ENCODE data around the gene ACTG1.
"Not testable (repeated sequence)": the region's sequence is repeated elsewhere in the genome, so short reads cannot be mapped to it uniquely, and the experiment has no call there.

Gene ACTG1

DNA sequence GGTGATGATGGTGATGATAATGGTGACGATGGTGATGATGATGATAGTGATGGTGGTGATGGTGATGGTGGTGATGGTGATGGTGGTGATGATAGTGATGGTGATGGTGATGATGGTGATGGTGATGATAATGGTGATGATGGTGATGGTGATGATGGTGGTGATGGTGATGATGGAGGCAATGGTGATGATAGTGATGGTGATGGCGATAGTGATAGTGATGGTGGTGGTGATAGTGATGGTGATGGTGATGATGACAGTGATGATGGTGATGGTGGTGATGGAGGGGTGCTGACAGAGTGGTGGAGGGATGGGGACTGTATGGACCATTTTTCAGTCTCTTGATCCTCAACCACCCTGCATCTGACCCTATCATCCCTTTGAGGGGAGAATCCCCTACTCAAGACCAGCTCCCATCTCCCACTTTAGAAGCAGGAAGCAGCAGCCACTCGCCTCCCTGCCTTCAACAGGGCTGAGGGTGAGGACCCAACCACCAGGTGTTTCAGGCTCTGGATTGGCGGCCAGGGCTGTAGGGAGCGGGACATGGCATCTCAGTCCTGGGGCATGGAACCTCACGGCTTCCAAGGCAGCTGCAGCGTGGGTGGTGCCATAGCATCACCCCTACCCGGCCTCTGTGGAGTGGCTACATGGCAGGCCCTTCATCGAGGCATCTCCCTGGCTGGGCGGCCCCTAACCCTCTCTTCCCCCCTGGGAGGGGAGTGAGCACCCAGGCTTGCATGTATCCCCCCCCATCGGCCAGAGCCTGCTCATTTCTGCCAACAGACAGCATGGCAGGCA lies 20.1 kb upstream of the ACTG1 start:
- no peak for DNase-seq (ENCODE audit: low read depth)

DNA sequence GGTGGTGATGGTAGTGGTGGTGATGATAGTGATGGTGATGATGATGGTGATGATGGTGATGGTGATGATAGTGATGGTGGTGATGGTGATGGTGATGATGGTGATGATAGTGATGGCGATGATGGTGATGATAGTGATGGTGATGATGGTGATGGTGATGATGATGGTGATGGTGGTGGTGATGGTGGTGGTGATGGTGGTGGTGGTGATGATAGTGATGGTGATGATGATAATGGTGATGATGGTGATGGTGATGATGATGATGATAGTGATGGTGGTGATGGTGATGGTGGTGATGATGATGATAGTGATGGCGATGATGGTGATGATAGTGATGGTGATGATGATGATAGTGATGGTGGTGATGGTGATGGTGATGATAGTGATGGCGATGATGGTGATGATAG lies 19.4 kb upstream of the ACTG1 start:
- not testable (repeated sequence) for DNase-seq (ENCODE audit: low read depth)

DNA sequence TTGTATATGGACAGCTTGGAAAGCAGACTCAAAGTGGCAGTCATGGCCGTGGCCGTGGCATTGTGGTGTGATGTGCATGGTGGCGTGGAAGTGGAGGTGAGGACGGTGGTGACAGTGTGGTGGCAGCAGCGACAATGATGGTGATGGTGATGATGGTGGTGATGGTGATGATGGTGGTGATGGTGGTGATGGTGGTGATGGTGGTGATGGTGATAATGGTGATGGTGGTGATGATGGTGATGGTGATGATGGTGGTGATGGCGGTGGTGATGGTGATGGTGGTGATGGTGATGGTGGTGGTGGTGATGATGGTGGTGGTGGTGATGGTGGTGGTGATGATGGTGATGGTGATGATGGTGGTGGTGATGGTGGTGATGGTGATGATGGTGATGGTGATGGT lies 18.4 kb upstream of the ACTG1 start:
- DNase-seq (ENCODE audit: low read depth) = not testable (repeated sequence)

DNA sequence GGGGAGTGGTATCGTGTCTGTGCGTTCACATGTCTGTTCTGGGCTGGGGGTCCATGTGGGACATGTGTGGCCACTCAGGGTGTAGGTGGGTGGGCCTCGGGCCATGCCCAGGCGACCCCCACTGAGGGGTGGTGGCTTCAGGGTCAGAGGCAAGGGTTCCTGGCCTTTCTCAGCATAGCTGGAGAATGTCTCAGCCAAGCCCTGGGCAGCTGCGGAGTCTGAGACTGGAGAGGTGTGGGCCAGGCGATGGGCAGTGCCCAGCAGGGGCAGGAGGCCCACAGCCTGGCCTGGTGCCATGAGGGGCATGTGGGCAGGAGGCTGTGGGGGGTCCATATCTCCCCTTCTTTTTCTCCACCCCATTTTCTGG lies 16.8 kb upstream of the ACTG1 start:
- no peak for DNase-seq (ENCODE audit: low read depth)

DNA sequence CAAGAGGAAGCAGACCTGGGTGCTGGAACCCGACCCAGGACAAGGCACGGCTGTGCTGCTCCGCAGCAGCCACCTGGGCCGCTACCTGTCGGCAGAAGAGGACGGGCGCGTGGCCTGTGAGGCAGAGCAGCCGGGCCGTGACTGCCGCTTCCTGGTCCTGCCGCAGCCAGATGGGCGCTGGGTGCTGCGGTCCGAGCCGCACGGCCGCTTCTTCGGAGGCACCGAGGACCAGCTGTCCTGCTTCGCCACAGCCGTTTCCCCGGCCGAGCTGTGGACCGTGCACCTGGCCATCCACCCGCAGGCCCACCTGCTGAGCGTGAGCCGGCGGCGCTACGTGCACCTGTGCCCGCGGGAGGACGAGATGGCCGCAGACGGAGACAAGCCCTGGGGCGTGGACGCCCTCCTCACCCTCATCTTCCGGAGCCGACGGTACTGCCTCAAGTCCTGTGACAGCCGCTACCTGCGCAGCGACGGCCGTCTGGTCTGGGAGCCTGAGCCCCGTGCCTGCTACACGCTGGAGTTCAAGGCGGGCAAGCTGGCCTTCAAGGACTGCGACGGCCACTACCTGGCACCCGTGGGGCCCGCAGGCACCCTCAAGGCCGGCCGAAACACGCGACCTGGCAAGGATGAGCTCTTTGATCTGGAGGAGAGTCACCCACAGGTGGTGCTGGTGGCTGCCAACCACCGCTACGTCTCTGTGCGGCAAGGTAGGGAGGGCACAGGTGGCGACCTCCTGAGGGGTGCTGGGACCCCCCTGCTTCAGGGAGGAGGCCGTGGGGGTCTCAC lies 16.2 kb upstream of the ACTG1 start:
- DNase-seq (ENCODE audit: low read depth) = no peak

DNA sequence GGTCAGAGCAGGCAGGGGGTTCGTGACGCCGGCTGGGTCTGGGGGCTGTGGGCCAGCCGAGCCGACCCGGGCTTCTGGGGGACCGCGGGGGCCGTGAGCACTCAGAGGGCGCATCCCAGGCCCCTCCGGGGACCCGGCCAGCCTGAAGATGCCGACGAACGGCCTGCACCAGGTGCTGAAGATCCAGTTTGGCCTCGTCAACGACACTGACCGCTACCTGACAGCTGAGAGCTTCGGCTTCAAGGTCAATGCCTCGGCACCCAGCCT lies 15.7 kb upstream of the ACTG1 start:
- no peak for DNase-seq (ENCODE audit: low read depth)

DNA sequence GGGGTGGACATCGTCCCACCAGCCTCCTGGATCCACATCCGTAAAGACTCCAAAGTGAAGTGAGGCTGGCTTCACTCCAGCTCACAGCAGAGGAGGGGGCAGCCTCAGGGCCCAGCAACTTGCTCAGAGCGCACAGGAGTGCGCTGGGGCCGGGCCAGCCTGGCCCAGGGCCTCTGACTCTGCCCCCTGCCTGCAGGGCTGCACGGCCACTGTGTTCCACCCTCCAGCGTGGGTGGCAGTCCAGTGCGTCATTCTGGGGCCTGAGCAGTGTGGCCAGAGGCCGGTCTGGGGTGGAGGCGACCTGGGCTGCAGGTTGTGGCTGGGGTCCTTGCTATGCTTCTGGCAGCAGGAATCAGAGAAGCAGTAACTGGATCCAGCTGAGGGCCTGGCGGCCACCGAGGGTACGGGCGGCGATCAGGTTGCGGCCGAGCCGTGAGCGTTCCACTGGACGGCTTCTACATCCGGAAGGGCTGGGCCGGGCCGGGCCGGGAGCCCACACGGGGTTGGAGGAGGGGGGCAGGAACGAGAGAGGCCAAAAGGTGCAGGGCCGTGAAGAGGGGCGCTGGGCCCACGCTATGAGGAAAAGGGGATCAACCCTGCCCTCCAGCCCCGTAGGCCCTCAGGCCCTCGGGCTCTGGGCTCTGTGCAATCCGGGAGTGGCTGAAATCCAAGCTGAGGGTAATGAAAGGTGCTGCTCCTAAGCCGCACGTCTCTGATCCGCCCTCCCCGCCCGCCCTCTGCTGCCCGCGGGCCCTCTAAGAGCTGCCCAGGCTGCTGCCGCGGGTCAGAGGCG lies 15.2 kb upstream of the ACTG1 start, which contains the start of gene FSCN2:
FSCN2 (plus strand) TSS at position 787 of the 793 bp plus-strand sequence. CDS start 155 bp downstream, outside the sequence.
- no peak for DNase-seq (ENCODE audit: low read depth)

DNA sequence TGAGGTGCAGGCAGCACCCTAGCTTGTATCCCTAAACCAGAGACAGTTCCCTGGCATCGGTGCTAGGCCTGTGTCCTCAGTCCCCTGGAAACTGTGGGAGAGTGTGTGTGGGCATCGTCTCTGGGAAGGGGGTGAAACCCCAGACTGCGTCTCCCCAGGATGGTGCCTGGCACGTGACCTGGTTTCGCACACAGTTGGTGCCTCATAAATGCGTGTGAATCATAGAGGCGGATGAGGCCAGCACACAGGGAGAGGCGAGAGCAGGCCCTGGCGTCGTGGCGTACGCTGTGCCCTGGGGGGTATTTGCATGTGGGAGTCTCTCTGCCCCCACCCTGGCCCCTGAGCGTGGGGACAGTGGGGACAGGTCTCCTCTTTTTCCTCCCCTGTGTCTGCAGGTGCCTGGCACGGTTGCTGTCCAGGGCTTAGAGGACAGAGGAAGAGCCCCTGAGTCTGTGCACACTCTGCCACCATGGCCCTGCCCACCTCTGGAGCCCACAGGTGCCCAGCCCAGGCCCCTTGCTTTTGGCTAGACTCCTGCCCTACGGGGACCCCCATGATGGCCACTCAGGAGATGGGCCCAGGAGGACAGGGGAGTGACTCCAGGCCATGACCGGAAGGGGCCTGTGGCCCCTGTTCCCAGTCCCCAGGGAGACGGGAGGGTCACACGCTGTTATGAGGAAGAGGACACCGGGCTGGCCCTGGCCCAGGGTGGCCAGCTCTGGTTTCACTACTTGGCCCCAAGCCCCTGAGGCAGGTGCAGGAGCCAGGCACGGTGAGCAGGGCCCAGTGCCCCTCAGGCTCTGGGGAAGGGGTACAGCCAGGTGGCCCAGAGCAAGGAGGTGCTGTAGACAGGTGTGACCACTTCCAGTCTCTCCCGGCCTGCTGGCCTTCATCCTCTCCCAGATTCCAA lies 14.3 kb upstream of the ACTG1 start:
- DNase-seq (ENCODE audit: low read depth) = no peak

DNA sequence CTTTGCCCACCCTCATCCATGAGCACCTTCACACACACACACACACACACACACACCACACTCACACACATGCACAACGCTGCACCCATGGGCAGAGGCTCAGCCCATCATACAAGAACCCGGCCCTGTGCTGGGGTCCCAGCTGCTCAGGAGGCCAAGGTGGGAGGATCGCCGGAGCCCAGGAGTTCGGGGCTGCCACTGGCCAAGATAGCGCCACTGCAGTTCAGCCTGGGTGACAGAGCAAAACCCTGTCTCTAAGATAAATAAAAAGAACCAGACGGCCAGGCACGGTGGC lies 12.2 kb upstream of the ACTG1 start:
- no peak for DNase-seq (ENCODE audit: low read depth)

DNA sequence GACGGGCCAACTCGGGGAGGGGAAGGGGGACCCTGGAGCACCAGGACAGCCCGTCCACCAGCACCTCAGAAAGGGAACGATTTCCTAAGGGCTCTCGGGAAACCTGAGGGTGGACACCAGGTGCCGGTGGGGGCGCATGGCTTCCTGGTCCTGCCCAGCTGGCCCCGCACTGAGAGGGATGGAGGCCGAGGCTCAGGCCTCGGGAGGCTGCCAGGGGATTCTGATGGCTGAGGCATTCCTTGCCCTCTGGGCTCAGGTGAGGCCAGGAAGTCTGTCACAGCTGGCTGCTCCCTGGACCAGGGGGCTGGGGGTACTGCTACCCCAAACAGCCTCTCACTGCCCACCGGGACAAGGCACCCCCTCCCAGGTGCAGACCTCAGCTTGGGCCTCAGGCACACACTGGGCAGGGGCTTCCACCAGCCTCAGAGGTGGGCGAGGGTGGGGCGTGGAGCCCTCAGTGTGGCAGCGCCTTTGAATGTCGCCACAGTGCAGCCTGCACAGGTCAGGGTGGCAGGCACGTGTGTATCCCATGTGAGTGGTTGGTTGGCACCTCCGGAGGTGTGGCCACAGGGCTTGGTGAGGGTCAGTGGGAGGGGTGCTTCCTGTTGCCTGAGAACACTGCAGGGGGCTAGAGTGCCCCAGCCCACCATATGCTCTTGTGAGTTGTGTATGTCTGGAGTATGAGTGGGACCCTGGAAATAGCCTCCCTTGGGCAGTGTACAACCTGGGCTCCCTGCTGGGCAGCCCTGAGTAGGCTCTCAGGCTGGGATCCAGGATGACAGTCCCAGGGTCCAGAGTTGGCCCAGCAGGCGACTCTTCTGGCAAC lies 11.7 kb upstream of the ACTG1 start:
- DNase-seq (ENCODE audit: low read depth) = no peak

DNA sequence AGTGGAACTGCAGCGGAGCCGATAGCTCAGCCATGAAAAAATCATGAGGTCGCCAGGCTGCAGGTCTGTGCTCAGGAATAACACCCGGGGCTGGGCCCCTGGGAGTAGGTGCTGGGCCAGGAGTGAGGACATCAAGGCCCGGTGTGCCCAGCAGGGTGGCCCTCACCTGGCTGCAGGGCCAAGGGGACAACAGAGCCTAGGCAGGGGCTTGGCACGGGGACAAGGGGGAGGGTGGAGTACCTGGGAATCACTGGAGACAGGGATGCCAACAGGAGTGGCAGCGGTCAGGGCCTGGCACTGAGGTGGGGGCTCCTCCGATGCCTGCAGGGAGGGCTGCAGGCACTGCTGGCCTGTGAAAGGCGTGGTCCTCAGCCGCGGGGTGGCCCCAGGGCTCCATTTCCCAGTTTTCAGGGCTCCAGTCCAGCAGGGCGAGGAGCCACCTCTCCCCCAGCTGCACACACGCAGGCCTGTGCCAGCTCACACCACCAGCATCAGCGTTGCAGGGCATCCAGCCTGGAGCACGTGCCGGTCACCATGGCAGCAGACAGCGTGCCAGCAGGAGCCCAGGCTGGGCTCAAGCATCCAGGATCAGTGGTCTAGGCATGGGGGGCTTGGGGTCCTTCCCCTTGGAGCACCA lies 10.9 kb upstream of the ACTG1 start:
- no peak for DNase-seq (ENCODE audit: low read depth)

DNA sequence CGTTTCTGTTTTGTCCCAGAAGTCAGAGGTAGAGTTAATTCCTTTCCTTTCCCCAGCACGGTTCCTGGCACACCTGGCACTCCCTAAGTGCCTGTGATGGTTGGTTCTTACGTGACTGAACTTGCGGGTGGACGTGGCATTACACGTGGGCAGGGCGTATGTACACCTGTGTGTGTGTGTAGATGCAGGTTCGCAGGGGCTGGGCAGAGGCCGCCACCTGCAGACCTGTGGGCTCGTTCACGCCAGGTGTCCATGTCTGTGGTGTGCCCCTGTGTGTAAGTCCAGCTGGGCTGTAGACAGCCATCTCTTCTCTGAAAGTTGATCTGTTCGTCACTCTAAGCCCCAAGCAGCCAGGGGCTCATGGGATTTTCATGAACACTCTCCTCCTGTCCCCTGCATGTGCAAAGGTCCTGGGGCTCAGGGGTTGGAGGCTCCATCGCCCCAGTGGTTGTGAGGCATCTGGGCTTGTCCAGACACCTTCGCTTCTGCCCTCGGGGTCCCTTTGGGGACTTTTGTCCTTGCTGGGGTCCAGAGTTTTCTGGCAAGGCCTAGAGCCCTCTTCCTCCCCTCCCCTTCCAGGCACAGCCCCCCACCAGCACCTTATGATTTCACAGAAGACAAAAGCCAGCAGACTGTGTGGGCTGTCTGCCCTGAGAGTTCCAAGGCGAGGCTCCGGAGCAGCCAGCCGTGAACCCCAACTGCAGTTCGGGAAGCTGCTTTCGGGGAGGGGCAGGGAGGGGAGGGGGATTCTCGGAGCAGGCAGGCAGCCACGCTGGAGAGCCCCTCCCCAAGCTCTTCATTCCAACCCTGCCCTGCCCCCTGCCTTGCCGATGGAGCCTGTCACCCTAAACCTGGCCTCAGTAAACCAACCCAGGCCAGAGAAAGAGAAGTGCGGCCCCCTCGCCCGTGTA lies 10.1 kb upstream of the ACTG1 start:
- no peak for DNase-seq (ENCODE audit: low read depth)

DNA sequence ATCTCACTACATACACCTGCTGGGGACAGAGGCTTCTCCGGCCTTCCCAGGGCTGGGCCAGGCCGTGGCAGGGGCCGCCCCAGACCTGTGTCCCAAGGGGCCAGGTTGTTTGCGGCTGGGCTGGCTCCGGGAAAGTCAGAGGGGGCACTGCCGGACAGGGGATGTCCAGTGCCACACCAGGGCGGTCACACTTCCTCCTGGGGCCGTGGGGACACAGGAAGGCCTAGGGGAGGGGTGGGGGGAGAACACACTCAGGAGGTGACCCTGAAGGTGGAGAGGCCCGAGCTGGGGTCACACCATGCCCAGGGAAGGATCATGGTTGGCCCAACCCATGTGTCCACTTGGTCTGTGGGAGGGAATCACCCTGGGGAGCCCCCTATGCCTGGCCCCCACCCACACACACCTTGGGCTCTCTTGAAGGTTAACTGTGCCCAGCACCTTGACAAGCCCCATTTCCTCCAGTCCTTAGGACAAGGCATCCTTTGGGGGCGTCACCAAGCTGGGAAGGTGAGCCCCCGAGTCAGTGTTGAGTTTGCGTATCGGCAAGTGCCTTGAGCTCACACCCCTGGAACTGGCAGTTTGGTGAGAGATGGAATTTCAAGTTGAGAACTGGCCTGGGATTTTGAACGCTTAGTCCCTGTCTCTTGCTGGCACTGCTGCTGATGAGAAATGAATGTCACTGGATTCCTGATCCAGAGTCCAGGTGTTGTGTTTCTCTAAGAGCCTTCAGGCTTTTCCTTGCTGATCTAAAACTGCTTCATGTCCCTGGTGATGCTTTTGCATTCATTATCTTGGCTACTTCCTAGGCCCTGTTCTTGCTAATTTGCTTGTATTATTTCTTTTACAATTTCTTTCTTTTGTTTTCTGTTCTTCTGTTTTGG lies 7.7 kb upstream of the ACTG1 start:
- DNase-seq (ENCODE audit: low read depth) = no peak

DNA sequence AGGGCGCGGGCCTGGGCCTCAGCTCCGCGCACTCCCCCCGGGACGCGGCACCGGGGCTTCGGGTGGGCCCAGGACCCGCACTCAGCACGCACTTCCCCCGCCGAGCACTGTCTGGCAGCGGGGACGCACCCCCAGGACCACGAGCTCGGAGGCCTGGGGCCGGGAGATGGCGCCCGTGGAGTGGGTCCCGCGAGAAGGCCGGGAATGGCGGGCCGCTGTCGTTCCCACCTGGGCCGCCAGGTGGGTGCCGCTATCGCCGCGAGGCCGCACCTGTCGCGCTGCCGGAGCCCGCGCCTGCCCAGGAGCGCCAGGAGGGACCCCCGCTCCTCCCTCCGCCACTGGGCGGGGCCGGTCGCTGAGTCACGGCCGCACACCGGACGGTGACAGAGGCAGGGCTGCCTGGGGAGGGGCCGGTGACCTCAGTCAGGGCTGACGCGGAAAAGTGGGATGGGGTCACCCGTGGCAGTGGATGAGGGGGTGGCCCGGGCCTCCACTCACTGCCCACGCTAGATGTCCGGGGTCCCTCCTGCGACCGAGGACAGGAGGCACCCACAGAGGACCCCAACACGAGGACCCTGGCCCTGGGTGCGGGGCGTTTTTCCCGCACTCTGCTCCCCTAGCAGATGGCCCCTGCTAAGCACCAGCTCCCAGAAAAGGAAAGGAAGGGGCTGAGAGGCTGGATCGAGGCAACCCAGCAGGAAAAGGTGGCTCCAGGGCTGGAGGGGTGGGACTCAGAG lies 6.9 kb upstream of the ACTG1 start:
- peak; percentile 61 for DNase-seq (ENCODE audit: low read depth)

DNA sequence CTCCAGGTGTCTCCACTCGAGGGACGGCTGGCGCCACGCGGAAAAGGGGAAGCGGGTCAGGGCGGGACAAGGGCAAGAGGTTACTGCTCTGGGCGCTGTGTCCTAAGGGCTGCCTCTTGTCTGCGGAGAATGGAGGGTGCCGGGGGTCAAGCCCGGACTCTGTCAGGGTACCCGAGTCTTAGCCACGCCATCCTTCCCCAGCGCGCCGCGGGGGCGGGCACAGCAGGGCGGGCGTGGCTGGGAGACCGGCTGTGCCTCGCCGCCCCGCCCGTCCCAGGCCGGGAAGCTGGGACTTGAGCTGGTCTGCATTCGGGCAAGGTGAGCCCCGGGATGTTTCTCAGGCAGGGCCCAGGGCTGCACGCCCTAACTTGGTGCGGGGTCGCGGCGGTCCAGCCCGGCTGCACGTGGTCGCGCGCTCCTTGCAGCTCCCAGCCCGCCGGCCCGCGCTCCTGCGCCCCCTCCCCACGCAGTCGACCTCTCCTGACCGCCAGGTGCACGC lies 6.2 kb upstream of the ACTG1 start:
- DNase-seq (ENCODE audit: low read depth) = no peak

DNA sequence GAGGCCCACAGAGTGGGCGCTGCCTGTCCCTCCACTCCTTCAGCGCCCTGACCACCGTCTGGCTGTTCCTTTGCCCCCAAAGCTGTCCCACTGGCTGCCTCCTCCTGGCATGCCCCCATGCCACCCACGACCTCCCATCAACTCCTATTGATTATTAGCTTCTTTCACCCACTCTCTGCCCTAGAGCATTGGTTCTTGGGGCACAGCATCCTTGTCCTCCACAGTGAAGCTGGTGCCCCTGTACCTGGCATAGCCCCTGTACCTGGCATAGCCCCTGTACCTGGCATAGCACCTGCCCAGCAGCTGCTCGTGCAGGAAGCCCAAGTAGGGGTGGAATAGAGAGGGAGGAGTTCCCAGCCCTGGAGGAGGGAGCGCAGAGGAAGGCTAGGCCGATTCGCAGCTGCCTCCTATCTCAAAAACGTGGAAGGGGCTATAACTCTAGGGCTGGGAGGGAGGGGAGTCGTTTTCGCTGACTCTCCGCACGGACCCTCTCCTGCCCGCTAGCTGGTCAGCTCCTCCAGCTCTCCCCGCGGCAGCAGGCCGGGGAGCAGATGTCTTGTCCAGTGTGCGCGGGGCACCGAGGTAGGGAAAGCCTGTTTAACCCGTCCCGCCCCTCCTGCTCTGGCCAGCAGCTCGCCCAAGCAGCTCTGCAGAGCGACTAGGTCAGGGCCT lies 5.7 kb upstream of the ACTG1 start:
- no peak for DNase-seq (ENCODE audit: low read depth)

Measured in T-helper 22 cell (primary cell).